CD4-positive, alpha-beta memory T cell (primary cell): ENCODE measurements around the gene HDAC4. TPM values are rescaled to one million over a fixed set of nuclear protein-coding genes. Genes with fewer than 3 reads are reported as not detected.

Experiments
- CTCF ChIA-PET: fragments of 350-600 bp; sonication (Branson Sonifier 250); formaldehyde crosslinking; loops from one replicate; lab custom pipeline; 2021; ENCODE audit warnings: inconsistent platforms; ENCODE audit not compliant: partially characterized antibody; lab: Charles Lee
- POLR2A ChIA-PET: fragments of 350-600 bp; sonication (Branson Sonifier 250); formaldehyde crosslinking; loops from one replicate; lab custom pipeline; 2021; ENCODE audit not compliant: partially characterized antibody; lab: Charles Lee
- DNase-seq, 5 donors: peaks; one replicate each; pipeline versions ENCODE4 v3.0.0 to v3.0.0-alpha.2; 2020 to 2022; ENCODE audit warnings: mixed read lengths in 1 of 5
- H3K27ac ChIP-seq: one replicate; pipeline ENCODE4 v1.7.0; 2013; ENCODE audit warnings: low read depth, low read length
- H3K27me3 ChIP-seq: 2 replicates; pipeline ENCODE4 v1.7.0; 2013; ENCODE audit warnings: mild to moderate bottlenecking, low read length, moderate library complexity; ENCODE audit not compliant: insufficient read depth
- H3K36me3 ChIP-seq: 2 replicates; pipeline ENCODE4 v1.7.0; 2013; ENCODE audit warnings: mild to moderate bottlenecking, low read length, moderate library complexity; ENCODE audit not compliant: insufficient read depth
- H3K4me1 ChIP-seq: 2 replicates; pipeline ENCODE4 v1.7.0; 2013; ENCODE audit warnings: mild to moderate bottlenecking, low read length, moderate library complexity; ENCODE audit not compliant: insufficient read depth
- H3K4me3 ChIP-seq, 2 donors: one replicate each; pipeline ENCODE4 v1.7.0; 2013; ENCODE audit warnings: low read length in 2 of 2, mild to moderate bottlenecking in 1 of 2
- H3K9me3 ChIP-seq, 2 donors: one replicate each; pipeline ENCODE4 v1.7.0; 2013; ENCODE audit warnings: low read length in 2 of 2, control low read depth in 1 of 2; ENCODE audit not compliant: control insufficient read depth in 1 of 2
- H3K27ac Mint-ChIP-seq, 7 donors: one replicate each; pipeline ENCODE4 v1.8.0; 2020 to 2021; ENCODE audit warnings: mixed read lengths in 7 of 7, mild to moderate bottlenecking in 6 of 7, inconsistent platforms in 3 of 7, moderate library complexity in 3 of 7
- H3K27me3 Mint-ChIP-seq, 2 donors: one replicate each; pipeline ENCODE4 v1.8.0; 2020 to 2021; ENCODE audit warnings: mixed read lengths in 2 of 2
- H3K36me3 Mint-ChIP-seq, 2 donors: one replicate each; pipeline ENCODE4 v1.8.0; 2020 to 2021; ENCODE audit warnings: mixed read lengths in 2 of 2, inconsistent platforms in 1 of 2, mild to moderate bottlenecking in 1 of 2
- H3K4me1 Mint-ChIP-seq, 4 donors: one replicate each; pipeline ENCODE4 v1.8.0; 2020 to 2021; ENCODE audit warnings: mixed read lengths in 4 of 4, mild to moderate bottlenecking in 1 of 4
- H3K4me3 Mint-ChIP-seq, 8 donors: one replicate each; pipeline ENCODE4 v1.8.0; 2020 to 2021; ENCODE audit warnings: mixed read lengths in 8 of 8, mild to moderate bottlenecking in 7 of 8, moderate library complexity in 6 of 8, inconsistent platforms in 3 of 8
- H3K9me3 Mint-ChIP-seq, 8 donors: one replicate each; pipeline ENCODE4 v1.8.0; 2020 to 2021; ENCODE audit warnings: mixed read lengths in 8 of 8, mild to moderate bottlenecking in 5 of 8, inconsistent platforms in 3 of 8, moderate library complexity in 1 of 8
- intact Hi-C: fragments of 100-400 bp; cut with micrococcal nuclease; formaldehyde crosslinking; loops from one replicate; pipeline ENCODE4 v1.15.1; 2023
- polyA plus RNA-seq, 2 donors: library from polyadenylated mRNA; unstranded; fragments of 300-500 nt; fragmentation: Illumina TruSeq; gene quantifications; one replicate each; pipeline ENCODE4 v1.2.3, GENCODE V29; 2021
- total RNA-seq, 2 experiments: library from RNA; stranded (reverse); gene quantifications; one replicate each; pipeline ENCODE4 v1.2.3, GENCODE V29; 2021

HDAC4 gene
- total and polyA plus RNA-seq, 4 experiments from 2014 or later = 1.4 to 59.7 (median 30.4) TPM

- H3K36me3 ChIP-seq = no peaks in the 10 kb centered on the region
- DNase-seq = no peak
- intact Hi-C loops = no loop called here
- no peak overlapping the region for H3K4me3 ChIP-seq
- H3K4me1 ChIP-seq = no peaks in the 10 kb centered on the region
- Mint-ChIP-seq H3K4me1 (no peaks in the 10 kb centered on the region), H3K27ac (no peak overlapping the region), H3K27me3 (peaks cover 6 to 16% of the 10 kb centered on the region in 2 donors), H3K4me3 (no peak overlapping the region), H3K9me3 (no peaks in the 10 kb centered on the region), H3K36me3 (no peaks in the 10 kb centered on the region)
- no peak overlapping the region for H3K27ac ChIP-seq
- ChIA-PET CTCF (no interaction called here), POLR2A (no interaction called here)
- no peaks in the 10 kb centered on the region for H3K27me3 ChIP-seq
- no peaks in the 10 kb centered on the region for H3K9me3 ChIP-seq
Measured at GRCh38 chr2:239026711-239027361, 374.0 kb downstream of the HDAC4 start.

DNA sequence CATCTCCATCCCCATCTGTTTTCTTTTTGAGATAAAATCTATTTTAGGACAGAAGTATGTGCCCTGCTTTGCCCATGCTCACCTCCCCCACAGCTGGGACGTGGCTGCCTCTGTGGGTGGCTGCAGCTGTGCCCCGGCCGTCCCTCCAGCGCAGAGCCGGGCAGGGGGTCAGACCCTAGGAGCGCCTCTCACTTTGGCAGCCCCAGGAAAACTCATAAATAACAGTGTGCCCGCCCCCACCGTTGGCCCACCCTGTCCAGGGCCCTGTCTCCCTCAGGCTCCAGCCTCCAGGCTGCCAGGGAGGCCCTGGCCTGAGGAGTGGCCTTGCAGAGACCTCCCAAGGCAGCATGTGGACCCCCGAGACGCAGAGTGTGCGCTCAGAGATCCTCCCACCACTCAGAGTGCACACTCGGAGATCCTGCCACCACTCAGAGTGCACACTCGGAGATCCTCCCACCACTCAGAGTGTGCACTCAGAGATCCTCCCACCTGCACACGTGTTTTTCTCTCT lies 374.8 kb downstream of the HDAC4 start:
- no peak overlapping the region for H3K27ac ChIP-seq
- CTCF ChIA-PET = no interaction called here

GRCh38 chr2:239025096-239025801 lies 375.6 kb downstream of the HDAC4 start:
- intact Hi-C loops = no loop called here
- H3K27me3 Mint-ChIP-seq = peaks cover 6 to 19% of the 10 kb centered on the region in 2 donors
- no peak overlapping the region for H3K27ac Mint-ChIP-seq
- Histone ChIP-seq H3K9me3 (no peaks in the 10 kb centered on the region), H3K4me1 (no peaks in the 10 kb centered on the region), H3K27ac (no peak overlapping the region), H3K4me3 (no peak overlapping the region), H3K27me3 (no peaks in the 10 kb centered on the region), H3K36me3 (no peaks in the 10 kb centered on the region)
- DNase-seq = no peak
- no peak overlapping the region for H3K4me3 Mint-ChIP-seq
- POLR2A ChIA-PET = no interaction called here
- no peaks in the 10 kb centered on the region for H3K9me3 Mint-ChIP-seq
- H3K4me1 Mint-ChIP-seq = no peaks in the 10 kb centered on the region
- CTCF ChIA-PET = no interaction called here
- no peaks in the 10 kb centered on the region for H3K36me3 Mint-ChIP-seq

More for the DNA sequence above, 374.8 kb downstream of the HDAC4 start:
- H3K4me1 ChIP-seq = no peaks in the 10 kb centered on the region
- H3K27me3 Mint-ChIP-seq = peaks cover 6 to 18% of the 10 kb centered on the region in 2 donors
- no peak overlapping the region for H3K27ac Mint-ChIP-seq
- H3K9me3 ChIP-seq = no peaks in the 10 kb centered on the region
- intact Hi-C loops = no loop called here
- H3K9me3 Mint-ChIP-seq = no peaks in the 10 kb centered on the region
- no peak for DNase-seq
- H3K4me1 Mint-ChIP-seq = no peaks in the 10 kb centered on the region
- H3K4me3 Mint-ChIP-seq = no peak overlapping the region
- H3K4me3 ChIP-seq = no peak overlapping the region
- no peaks in the 10 kb centered on the region for H3K36me3 ChIP-seq
- H3K27me3 ChIP-seq = no peaks in the 10 kb centered on the region
- H3K36me3 Mint-ChIP-seq = no peaks in the 10 kb centered on the region
- POLR2A ChIA-PET = no interaction called here

- DNase-seq = no peak
- Mint-ChIP-seq H3K9me3 (no peaks in the 10 kb centered on the region), H3K27me3 (peaks cover 8 to 20% of the 10 kb centered on the region in 2 donors), H3K27ac (no peak overlapping the region), H3K4me1 (no peaks in the 10 kb centered on the region), H3K36me3 (no peaks in the 10 kb centered on the region), H3K4me3 (no peak overlapping the region)
- Histone ChIP-seq H3K27ac (no peak overlapping the region), H3K27me3 (no peaks in the 10 kb centered on the region), H3K4me3 (no peak overlapping the region), H3K9me3 (no peaks in the 10 kb centered on the region), H3K4me1 (no peaks in the 10 kb centered on the region), H3K36me3 (no peaks in the 10 kb centered on the region)
- POLR2A ChIA-PET = no interaction called here
- CTCF ChIA-PET = no interaction called here
- intact Hi-C loops = no loop called here
Measured at GRCh38 chr2:239024226-239024625, 376.6 kb downstream of the HDAC4 start.

GRCh38 chr2:239022437-239023260 lies 378.2 kb downstream of the HDAC4 start:
- peaks cover 5 to 18% of the 10 kb centered on the region in 2 donors for H3K27me3 Mint-ChIP-seq
- POLR2A ChIA-PET = no interaction called here
- Histone ChIP-seq H3K27me3 (no peaks in the 10 kb centered on the region), H3K36me3 (no peaks in the 10 kb centered on the region), H3K9me3 (no peaks in the 10 kb centered on the region), H3K4me1 (no peaks in the 10 kb centered on the region), H3K27ac (no peak overlapping the region), H3K4me3 (no peak overlapping the region)
- no peaks in the 10 kb centered on the region for H3K4me1 Mint-ChIP-seq
- CTCF ChIA-PET = no interaction called here
- H3K9me3 Mint-ChIP-seq = no peaks in the 10 kb centered on the region
- intact Hi-C loops = no loop called here
- DNase-seq = no peak
- no peaks in the 10 kb centered on the region for H3K36me3 Mint-ChIP-seq
- no peak overlapping the region for H3K27ac Mint-ChIP-seq
- no peak overlapping the region for H3K4me3 Mint-ChIP-seq

- Mint-ChIP-seq H3K4me1 (no peaks in the 10 kb centered on the region), H3K27me3 (peaks cover 5 to 14% of the 10 kb centered on the region in 2 donors), H3K9me3 (no peaks in the 10 kb centered on the region), H3K36me3 (no peaks in the 10 kb centered on the region), H3K27ac (no peak overlapping the region), H3K4me3 (no peak overlapping the region)
- no peak overlapping the region for H3K27ac ChIP-seq
- H3K27me3 ChIP-seq = no peaks in the 10 kb centered on the region
- H3K9me3 ChIP-seq = no peaks in the 10 kb centered on the region
- intact Hi-C loops = no loop called here
- no peak overlapping the region for H3K4me3 ChIP-seq
- H3K4me1 ChIP-seq = no peaks in the 10 kb centered on the region
- no peak for DNase-seq
- ChIA-PET CTCF (no interaction called here), POLR2A (no interaction called here)
- H3K36me3 ChIP-seq = no peaks in the 10 kb centered on the region
Measured at GRCh38 chr2:239021651-239022436, 379.0 kb downstream of the HDAC4 start.
